HG02759 (cell line): ENCODE data around the gene STK24.
"Not testable (repeated sequence)": the region's sequence is repeated elsewhere in the genome, so short reads cannot be mapped to it uniquely, and the experiment has no call there.

Experiments
- ATAC-seq: cut with Tn5 transposase; IDR thresholded peaks from one replicate; pipeline ENCODE4 v1.9.1; 2021; ENCODE audit warnings: mild to moderate bottlenecking, moderate library complexity; ENCODE audit not compliant: unreplicated experiment

STK24 gene

GRCh38 chr13:98416408-98416807, 160.5 kb downstream of the STK24 start:
- ATAC-seq, result no peak

- ATAC-seq, result no peak
Observed at GRCh38 chr13:98415326-98416070, 161.4 kb downstream of the STK24 start.

- no peak for ATAC-seq
Observed at GRCh38 chr13:98413796-98414195, 163.1 kb downstream of the STK24 start.

GRCh38 chr13:98413278-98413677, 163.6 kb downstream of the STK24 start:
- ATAC-seq, result not testable (repeated sequence)

GRCh38 chr13:98411617-98412265, 165.2 kb downstream of the STK24 start:
- ATAC-seq, result no peak

- ATAC-seq, result no peak
Observed at GRCh38 chr13:98411013-98411412, 165.9 kb downstream of the STK24 start.

- ATAC-seq, result no peak
Observed at GRCh38 chr13:98410612-98411011, 166.3 kb downstream of the STK24 start.

- no peak for ATAC-seq
Observed at GRCh38 chr13:98409281-98409680, 167.6 kb downstream of the STK24 start.

GRCh38 chr13:98407575-98407974, 169.3 kb downstream of the STK24 start:
- no peak for ATAC-seq

GRCh38 chr13:98406971-98407370, 169.9 kb downstream of the STK24 start:
- ATAC-seq, result no peak

GRCh38 chr13:98406427-98406826, 170.5 kb downstream of the STK24 start:
- ATAC-seq, result no peak

- ATAC-seq, result no peak
Observed at GRCh38 chr13:98405690-98406344, 171.1 kb downstream of the STK24 start.

- ATAC-seq, result no peak
Observed at GRCh38 chr13:98405107-98405571, 171.8 kb downstream of the STK24 start.

GRCh38 chr13:98403076-98403475, 173.8 kb downstream of the STK24 start:
- ATAC-seq, result no peak

- ATAC-seq, result no peak
Observed at GRCh38 chr13:98401934-98402333, 175.0 kb downstream of the STK24 start.

GRCh38 chr13:98399756-98400155, 177.2 kb downstream of the STK24 start:
- no peak for ATAC-seq

GRCh38 chr13:98398581-98398980, 178.3 kb downstream of the STK24 start:
- ATAC-seq, result no peak

- ATAC-seq, result no peak
Observed at GRCh38 chr13:98397861-98398260, 179.0 kb downstream of the STK24 start.

- no peak for ATAC-seq
Observed at GRCh38 chr13:98397221-98397620, 179.7 kb downstream of the STK24 start.

- ATAC-seq, result no peak
Observed at GRCh38 chr13:98396071-98396710, 180.7 kb downstream of the STK24 start.
